GM19099 (cell line): ENCODE results near the gene DOK6.

ENCODE experiments used
- POLR2A ChIP-seq: IDR thresholded peaks from 3 replicates; pipeline ENCODE4 v1.6.1; 2011; ENCODE audit warnings: low read depth; ENCODE audit not compliant: insufficient read length; ENCODE audit errors: extremely low read depth

The DOK6 gene

DNA sequence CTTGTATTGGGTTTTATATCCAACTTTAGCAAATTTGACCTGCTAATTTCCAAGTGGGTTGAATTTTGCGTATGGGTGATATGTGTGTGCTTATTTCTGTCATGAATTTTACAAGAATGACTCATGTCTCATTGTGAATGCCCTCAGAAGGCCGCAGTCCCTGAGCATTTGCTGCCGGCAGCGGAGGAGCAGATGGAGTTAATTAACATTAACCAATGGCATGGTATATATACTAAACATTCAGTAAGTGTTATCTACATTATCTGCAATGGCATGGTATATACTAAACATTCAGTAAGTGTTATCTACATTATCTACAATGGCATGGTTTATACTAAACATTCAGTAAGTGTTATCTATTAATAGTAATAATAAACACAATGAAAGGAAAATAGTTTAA is 90.1 kb downstream of the DOK6 start:
- no peak for TF ChIP-seq POLR2A

DNA sequence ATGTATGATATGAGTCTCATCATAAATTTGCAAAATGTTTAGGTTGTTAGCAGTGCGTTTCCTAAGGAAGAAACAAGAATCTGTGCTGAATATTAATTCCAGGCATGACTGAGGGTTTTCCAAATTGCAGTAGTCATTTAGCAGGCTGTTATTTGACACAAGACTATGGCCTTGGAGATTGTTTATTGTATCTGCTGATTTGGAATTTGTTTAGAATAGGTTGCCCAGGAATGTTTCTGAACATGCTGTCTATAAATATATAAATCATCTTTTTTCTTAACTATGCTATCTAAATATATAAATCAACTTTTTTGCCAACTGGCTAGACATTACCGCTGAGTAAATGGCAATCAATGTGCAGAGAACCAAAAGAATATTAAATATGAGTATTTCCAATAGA is 90.9 kb downstream of the DOK6 start:
- TF ChIP-seq POLR2A: no peak

DNA sequence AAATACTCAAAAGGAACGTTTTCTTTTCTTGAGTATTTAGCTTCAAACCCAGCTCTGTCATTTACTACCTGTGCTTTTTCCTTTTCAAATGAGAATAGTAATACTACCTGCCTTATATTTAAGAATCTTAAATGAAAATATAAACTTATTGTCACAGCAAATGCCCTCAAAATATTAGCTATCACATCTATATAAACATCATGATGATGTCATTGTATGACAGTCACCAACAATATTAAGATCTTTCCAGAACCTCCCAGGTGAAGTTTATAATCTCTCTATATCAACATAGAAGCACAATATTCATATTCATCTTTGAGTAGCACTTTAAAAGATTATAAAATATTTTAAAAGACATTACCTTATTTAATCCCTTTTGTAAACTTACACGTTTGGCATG is 92.2 kb downstream of the DOK6 start:
- TF ChIP-seq POLR2A: no peak

DNA sequence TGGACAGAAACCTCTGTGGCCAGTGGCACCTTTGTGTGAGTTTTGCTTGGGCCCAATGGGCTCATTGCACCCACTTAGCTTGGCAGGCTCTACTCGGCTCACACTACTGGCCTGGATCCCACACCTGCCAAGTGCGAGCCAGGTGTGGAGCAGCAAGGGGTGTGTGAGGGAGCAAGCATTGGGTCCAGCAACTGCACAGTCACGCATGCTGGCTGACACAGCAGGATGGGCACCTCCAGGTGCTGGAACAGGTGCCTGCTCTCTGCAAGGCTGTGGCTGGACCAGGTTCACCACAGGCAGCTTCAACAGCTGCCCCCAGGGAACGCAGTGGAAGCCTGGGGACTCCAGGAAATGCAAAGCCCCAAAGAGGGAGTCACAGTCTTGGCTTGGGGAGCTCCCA is 94.2 kb downstream of the DOK6 start:
- no peak for TF ChIP-seq POLR2A

DNA sequence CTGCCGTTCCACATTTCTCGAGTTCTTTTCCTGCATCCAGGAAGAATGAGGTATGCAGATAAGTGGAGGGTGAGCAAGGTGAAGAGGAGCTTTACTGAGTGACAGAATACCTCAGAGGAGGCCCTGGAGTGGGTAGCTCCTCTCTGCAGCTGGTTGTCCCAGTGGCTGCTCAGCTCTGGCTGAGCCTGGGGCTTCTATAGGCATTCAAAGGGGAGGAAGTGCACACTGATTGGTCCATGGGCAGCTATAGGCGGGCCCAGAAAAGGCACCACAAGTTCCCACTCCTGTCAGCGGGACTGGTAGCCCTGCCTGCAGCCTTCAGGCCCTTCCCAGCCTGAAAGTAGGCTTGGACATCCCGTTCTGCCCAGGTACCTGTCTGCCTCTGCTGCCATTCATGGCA is 94.7 kb downstream of the DOK6 start:
- TF ChIP-seq POLR2A: no peak

DNA sequence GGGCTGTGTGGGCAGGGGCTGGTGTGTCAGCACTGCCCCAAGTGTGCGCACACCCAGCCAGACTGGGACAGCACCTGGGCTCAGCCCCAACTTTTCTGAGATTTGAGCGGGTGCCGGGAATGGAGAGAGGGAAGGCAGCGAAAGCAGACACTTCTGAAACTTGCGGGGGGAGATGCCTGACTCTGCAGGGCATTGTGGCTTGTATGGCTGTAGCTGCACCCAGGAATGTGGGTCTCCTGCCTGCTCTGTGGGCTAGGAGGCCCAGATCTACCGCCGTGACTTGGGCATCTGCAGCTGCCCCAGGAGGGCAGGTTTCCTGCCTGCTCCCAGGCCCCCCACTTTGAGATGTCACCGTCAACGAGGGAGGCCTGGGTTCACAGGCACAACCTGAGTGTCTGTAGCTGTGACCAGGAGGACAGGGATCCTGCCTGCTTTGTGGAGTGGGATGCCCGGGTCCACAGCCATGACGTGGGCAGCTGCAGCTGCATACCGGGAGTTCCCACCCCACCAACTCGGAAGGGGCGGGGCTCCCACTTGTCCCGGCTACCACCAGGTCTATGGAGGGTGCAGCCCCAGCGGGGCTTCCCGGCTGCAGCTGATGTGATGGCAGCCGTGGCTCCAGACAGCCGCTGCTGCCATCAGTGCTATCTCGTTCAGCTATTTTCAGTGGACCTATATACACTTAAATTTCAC is 95.3 kb downstream of the DOK6 start:
- TF ChIP-seq POLR2A: no peak

DNA sequence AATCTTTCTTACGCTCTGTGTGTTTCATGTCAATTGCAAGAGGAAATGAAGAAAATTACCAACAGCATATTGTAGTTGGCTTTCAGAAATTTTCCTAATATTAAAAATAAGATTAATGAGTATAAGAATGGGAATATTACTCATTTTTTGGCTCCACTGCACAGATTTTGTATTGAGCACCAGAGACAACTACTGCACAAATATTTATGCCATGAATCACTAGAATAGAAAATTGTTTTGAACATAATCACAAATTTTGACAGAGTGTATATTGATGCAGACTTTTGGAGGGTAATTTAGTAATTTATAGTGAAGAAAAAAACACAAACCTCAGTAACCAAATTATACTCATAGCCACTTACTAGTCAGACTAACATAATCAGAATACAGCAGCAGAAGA is 118.3 kb downstream of the DOK6 start:
- no peak for TF ChIP-seq POLR2A

DNA sequence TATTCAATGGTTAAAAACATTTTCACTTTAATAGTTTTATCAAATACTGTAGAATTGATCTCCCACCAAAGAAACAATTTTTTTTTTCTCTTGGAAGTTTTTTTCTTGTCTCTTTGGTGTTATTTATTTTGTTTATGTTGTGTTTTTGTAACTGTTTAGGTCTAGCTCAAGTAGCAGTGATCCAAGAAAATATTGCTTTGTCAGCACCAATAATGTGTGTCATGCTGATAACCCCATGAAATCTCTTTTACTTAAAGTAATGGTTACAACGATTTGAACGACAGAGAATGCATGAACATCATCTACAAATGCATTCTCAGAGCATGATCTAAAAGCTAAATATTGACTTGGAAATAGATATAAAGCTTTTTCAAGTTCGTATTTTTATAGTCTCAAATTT is 122.9 kb downstream of the DOK6 start:
- TF ChIP-seq POLR2A: no peak

DNA sequence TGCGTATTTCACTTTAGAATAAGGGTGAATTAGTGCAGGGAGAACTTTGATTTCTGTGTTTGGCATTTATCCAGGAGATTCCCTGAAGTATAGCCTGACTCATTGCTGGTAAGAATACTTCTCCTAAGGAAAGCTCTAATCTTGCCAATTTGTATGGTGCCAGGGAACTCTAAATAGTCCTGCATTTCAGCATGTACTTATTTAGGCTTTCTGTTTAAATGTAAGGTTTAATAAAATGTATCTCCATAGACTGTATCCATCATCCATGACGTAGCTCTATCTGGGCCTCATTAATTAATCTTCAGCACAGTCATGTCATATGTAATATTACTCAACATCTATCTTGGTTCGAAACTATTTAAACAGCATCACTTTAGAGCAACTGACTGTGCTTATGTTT is 127.7 kb downstream of the DOK6 start:
- TF ChIP-seq POLR2A: no peak

DNA sequence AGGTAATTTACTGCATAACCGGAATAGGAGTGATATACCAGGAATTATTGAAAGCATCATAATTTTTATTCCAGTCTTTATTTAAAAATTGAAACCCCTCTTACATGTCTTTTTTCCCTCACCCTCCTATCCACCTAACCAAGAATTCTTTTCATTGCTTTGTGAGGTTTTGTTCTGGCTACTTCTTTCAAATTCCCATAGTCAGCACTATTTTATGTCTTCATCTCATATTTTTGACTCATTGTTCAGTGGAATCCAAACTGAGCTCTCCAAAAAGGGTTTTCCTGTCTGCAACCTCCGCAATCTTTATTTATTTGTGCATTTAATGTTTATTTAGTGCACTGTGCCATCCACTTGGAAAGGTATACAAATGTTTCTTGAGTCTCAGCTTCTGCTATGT is 128.5 kb downstream of the DOK6 start:
- TF ChIP-seq POLR2A: no peak

DNA sequence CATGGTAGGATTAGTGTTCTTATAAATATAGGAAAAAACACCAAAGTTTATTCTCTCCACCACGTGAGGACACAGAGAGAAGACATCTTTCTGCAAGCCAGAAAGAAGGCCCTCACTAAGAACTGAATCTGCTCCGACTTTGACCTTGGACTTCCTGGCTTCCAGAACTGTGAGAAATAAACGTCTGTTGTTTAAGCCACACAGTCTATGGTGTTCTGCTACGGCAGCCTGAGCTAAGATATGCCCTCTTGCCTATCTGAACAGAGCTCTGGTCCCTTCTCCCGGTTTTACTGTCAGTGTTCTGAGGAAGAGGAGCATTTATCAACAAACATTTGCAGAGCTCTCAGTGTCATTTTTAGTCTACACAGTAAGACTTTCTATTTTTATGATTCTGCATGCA is 131.3 kb downstream of the DOK6 start:
- no peak for TF ChIP-seq POLR2A

DNA sequence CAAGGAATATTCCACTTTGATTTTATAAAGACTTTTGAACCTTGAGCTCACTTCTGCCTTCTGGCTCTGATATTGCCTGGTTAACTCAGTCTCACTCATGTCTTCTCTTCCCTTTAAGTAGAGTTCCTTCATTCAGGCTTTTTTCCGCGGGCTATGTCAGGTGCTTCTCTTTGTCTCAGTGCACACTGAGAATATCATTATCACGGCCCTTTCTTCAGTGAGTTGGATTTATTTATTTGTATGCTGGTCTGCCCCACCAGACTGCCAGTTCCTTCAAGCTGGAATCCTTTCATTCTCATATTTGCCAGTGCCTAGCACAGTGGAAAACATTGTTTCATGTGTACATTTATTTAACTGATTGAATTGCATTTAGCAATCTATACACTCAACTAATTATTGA is 136.5 kb downstream of the DOK6 start:
- no peak for TF ChIP-seq POLR2A

DNA sequence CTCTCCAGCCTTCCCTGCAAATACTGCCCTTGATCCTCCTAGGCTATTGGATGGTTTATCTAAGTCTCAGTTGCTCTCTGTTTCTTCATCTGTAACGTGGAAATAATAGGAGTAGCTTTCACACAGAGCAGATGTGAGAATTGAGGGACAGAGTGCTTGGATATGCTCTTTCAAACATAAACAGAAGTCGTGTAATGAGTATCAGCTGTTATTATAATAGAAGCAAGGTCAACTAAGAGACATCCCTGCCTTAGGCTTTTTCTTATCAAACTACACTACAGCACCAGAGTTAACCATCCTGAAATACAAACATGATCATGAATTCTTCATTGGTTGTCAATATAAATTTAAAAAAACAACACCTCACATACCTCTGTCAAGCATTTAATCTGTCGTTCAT is 138.2 kb downstream of the DOK6 start:
- TF ChIP-seq POLR2A: no peak

DNA sequence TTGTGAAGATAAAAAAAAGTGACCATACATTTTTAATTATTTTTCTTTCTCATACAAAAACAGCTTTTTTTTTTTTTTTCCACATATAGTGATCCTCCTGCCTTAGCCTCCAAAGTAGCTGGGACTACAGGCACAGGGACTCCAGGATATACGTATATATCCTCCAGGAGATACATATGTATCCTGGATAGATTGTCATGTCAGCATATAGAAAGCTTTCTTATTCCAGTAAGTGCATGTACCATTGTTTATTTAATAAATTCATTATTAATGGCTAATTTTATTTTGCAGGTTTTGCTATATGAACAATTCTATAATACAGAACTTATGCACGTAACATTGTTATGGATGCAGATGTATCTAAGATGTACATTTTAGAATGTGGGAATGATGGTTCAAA is 138.7 kb downstream of the DOK6 start:
- no peak for TF ChIP-seq POLR2A

DNA sequence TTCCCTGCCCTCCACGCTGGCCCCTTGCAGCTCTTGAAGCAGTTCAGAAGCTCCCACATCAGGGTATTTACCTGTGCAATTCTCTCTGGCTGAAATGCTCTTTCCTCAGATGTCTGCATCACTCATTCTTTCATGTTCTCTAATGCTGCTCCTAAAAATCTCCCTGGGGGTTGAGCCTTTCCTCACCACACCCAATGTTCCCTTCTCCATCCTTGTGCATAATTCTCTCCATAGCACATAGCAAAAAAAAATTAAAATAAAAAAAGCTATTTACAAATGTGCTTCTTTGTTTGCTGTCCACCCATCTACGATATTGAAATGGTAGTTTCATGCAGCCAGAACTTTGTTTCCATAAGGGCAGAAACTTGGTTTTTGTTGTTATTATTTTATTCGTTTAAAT is 155.5 kb downstream of the DOK6 start:
- no peak for TF ChIP-seq POLR2A

DNA sequence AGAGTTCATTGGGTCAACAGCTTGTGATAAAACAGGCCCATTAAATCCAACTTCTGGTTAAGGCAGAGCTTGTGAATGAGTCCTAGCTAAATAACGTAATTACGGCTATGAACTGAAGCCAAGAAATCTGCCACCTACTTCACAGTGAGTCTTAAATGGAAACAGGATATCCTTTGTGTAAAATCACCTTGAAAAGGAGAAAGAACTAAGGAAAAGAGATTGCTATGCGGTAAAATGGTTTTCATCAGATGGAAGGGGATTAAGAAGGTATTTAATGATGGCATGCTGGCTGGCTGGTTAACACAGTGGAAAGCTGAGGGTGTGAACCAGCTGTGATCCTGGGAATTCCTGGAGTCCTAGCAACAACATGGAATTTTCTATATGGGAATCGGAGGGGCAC is 156.6 kb downstream of the DOK6 start:
- no peak for TF ChIP-seq POLR2A

DNA sequence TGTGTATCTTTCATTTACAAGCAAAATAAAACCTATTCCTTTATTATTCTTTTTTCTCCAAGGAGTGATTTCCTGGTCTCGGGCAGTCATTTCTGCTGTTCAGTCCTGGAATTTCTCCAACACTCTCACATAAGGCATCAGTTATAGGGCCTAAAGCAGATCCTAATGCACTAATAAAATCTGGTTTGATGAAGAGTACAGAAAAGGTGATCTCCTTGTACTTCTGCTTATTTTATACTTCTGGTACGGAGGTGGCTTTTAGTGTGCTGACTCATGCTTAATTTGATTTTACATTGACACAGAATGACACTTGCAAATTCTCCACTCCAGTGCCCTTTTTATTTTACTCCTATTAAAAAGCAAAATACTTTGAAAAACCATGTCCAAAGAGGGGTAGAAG is 157.4 kb downstream of the DOK6 start:
- no peak for TF ChIP-seq POLR2A
